SK-N-SH (cell line): ENCODE data around the gene PTCD2. TPM values are rescaled to one million over a fixed set of nuclear protein-coding genes. Genes with fewer than 3 reads are reported as not detected.
A peak's percentile ranks its signal among the peaks of the same experiment; 100 is the strongest.

Experiments
- CTCF ChIA-PET: fragments of 300-600, 350-600 bp; formaldehyde crosslinking; extraction: SDS; loops from one replicate; lab custom pipeline; 2021; lab: Yijun Ruan, JAX
- POLR2A ChIA-PET: fragments of 350-600 bp; sonication (Branson Sonifier 250); formaldehyde crosslinking; extraction: SDS; loops from one replicate; lab custom pipeline; 2020; ENCODE audit warnings: antibody characterized with exemption, inconsistent platforms; lab: Yijun Ruan, JAX
- DNase-seq: peaks from one replicate; pipeline ENCODE4 v3.0.0; 2012
- H2AFZ ChIP-seq: fragments of 200-600 bp; sonication (generic); 2 replicates; pipeline ENCODE4 v1.8.1; 2016; ENCODE audit warnings: antibody characterized with exemption, mild to moderate bottlenecking, low read depth
- H3F3A ChIP-seq: fragments of 200-600 bp; sonication (generic); replicated peaks from 2 replicates; pipeline ENCODE3; 2016; ENCODE audit warnings: antibody characterized with exemption, mild to moderate bottlenecking; ENCODE audit not compliant: insufficient read depth
- H3K27ac ChIP-seq, 2 experiments: fragments of 200-500 bp in 1 of 2; fragments of 200-600 bp in 1 of 2; sonication (Bioruptor generic) in 1 of 2; sonication (generic), shearing (Covaris generic) in 1 of 2; 2 replicates each; pipeline versions ENCODE4 v1.5.1 to v1.6.1; 2014 to 2016; ENCODE audit warnings: low read depth in 2 of 2, inconsistent platforms in 1 of 2, low read length in 1 of 2, mild to moderate bottlenecking in 1 of 2, mixed read lengths in 1 of 2
- H3K27me3 ChIP-seq: fragments of 200-600 bp; sonication (generic), shearing (Covaris generic); 2 replicates; pipeline ENCODE4 v1.6.1; 2016; ENCODE audit warnings: mixed run types; ENCODE audit not compliant: insufficient read depth
- H3K36me3 ChIP-seq, 2 experiments: fragments of 200-500 bp in 1 of 2; fragments of 200-600 bp in 1 of 2; sonication (Bioruptor generic) in 1 of 2; sonication (generic) in 1 of 2; replicated peaks in 1 of 2; 2 replicates each; pipeline versions ENCODE3 to v1.5.1; 2014 to 2016; ENCODE audit warnings: low read length in 1 of 2, mild to moderate bottlenecking in 1 of 2; ENCODE audit not compliant: insufficient read depth in 2 of 2, control insufficient read depth in 1 of 2
- H3K4me1 ChIP-seq, 2 experiments: fragments of 200-500 bp in 1 of 2; fragments of 200-600 bp in 1 of 2; sonication (Bioruptor generic) in 1 of 2; sonication (generic), shearing (Covaris generic) in 1 of 2; 2 replicates each; pipeline versions ENCODE4 v1.5.1 to v1.6.1; 2014 to 2016; ENCODE audit warnings: low read depth in 1 of 2, low read length in 1 of 2, mixed run types in 1 of 2; ENCODE audit not compliant: insufficient read depth in 2 of 2, control insufficient read depth in 1 of 2
- H3K4me2 ChIP-seq: fragments of 200-600 bp; sonication (generic), shearing (Covaris generic); 2 replicates; pipeline ENCODE4 v1.6.1; 2017; ENCODE audit warnings: mixed run types
- H3K4me3 ChIP-seq, 2 experiments: fragments of 200-500 bp in 1 of 2; fragments of 200-600 bp in 1 of 2; sonication (Bioruptor generic) in 1 of 2; sonication (generic), shearing (Covaris generic) in 1 of 2; 2 replicates each; pipeline versions ENCODE4 v1.5.1 to v1.8.1; 2014 to 2016; ENCODE audit warnings: low read depth in 2 of 2, inconsistent platforms in 1 of 2, low read length in 1 of 2, mild to moderate bottlenecking in 1 of 2, mixed read lengths in 1 of 2, moderate library complexity in 1 of 2
- H3K79me2 ChIP-seq: fragments of 200-600 bp; sonication (generic); 2 replicates; pipeline ENCODE4 v1.8.1; 2017; ENCODE audit warnings: mild to moderate bottlenecking; ENCODE audit not compliant: insufficient read depth
- H3K9ac ChIP-seq: fragments of 200-600 bp; sonication (generic); 2 replicates; pipeline ENCODE4 v1.6.1; 2017; ENCODE audit warnings: mixed run types
- H3K9me2 ChIP-seq: fragments of 200-600 bp; sonication (generic); 2 replicates; pipeline ENCODE4 v1.6.1; 2017; ENCODE audit warnings: mixed run types
- H3K9me3 ChIP-seq: fragments of 200-600 bp; sonication (generic); 2 replicates; pipeline ENCODE4 v1.6.1; 2017; ENCODE audit warnings: mixed run types, mild to moderate bottlenecking, moderate library complexity
- H4K20me1 ChIP-seq: fragments of 200-600 bp; sonication (generic); 2 replicates; pipeline ENCODE4 v1.6.1; 2017; ENCODE audit warnings: mild to moderate bottlenecking, mixed run types; ENCODE audit not compliant: insufficient read depth
- CTCF ChIP-seq: fragments of 200-600 bp; sonication (generic); IDR thresholded peaks from 2 replicates; pipeline ENCODE4 v1.6.1; 2017; ENCODE audit warnings: antibody characterized with exemption, mild to moderate bottlenecking, moderate library complexity
- EP300 ChIP-seq, 2 experiments: IDR thresholded peaks; 2 replicates each; pipeline versions ENCODE4 v1.4.0 to v1.6.1; 2012; ENCODE audit warnings: borderline replicate concordance in 1 of 2, low read depth in 1 of 2, low read length in 1 of 2
- GATA2 ChIP-seq: sonication (generic); formaldehyde crosslinking; IDR thresholded peaks from 2 replicates; pipeline ENCODE4 v1.5.0; 2020; ENCODE audit warnings: mild to moderate bottlenecking, missing genetic modification reagents
- JUND ChIP-seq: IDR thresholded peaks from 2 replicates; pipeline ENCODE4 v1.4.0; 2012
- MAX ChIP-seq: IDR thresholded peaks from 2 replicates; pipeline ENCODE4 v1.4.0; 2012; ENCODE audit warnings: low read depth
- MEF2A ChIP-seq: IDR thresholded peaks from 2 replicates; pipeline ENCODE4 v1.4.0; 2012; ENCODE audit warnings: low read depth, borderline replicate concordance
- MXI1 ChIP-seq: IDR thresholded peaks from 2 replicates; pipeline ENCODE4 v1.6.1; 2012; ENCODE audit warnings: mild to moderate bottlenecking, low read depth, low read length, improper control_type of control experiment
- PBX3 ChIP-seq: IDR thresholded peaks from 2 replicates; pipeline ENCODE4; 2012
- POLR2AphosphoS5 ChIP-seq: IDR thresholded peaks from 2 replicates; pipeline ENCODE4 v1.6.1; 2012; ENCODE audit warnings: low read depth, low read length
- RAD21 ChIP-seq: IDR thresholded peaks from 2 replicates; pipeline ENCODE4 v1.6.1; 2012; ENCODE audit warnings: mild to moderate bottlenecking, low read length
- USF1 ChIP-seq: IDR thresholded peaks from 2 replicates; pipeline ENCODE4 v1.4.0; 2012; ENCODE audit warnings: low read depth, borderline replicate concordance
- YY1 ChIP-seq: IDR thresholded peaks from 2 replicates; pipeline ENCODE4 v1.4.0; 2012; ENCODE audit warnings: low read depth, mild to moderate bottlenecking
- WGBS: methylation state at CpG from one replicate; pipeline ENCODE4 v1.1.6; 2017; ENCODE audit warnings: low lambda C conversion rate; 5-methylcytosine and 5-hydroxymethylcytosine counted together
- polyA plus RNA-seq, 3 experiments: library from polyadenylated mRNA; depleted of rRNA; stranded (reverse); fragments of >200 nt; gene quantifications; 2 replicates each; pipeline ENCODE4 v1.2.3, GENCODE V29; 2012

The PTCD2 gene
- polyA plus RNA-seq, 1 of the 3 experiments (the other 2 are of a cell fraction): 6.7 TPM

GRCh38 chr5:72307573-72307967 lies 12.6 kb upstream of the PTCD2 start:
- Histone ChIP-seq H3K27me3 (no peaks in the 10 kb centered on the region), H3K9me3 (no peaks in the 10 kb centered on the region), H2AFZ (peak overlapping the region; percentile 42), H3K4me2 (peak overlapping the region; percentile 84), H3F3A (peaks cover 19% of the 10 kb centered on the region)
- 27% methylated on average over 8 of the region's 8 CpGs for WGBS
- CTCF ChIA-PET: interaction anchor here (0.6 to 3.1 kb wide), 30 partner anchors 9 to 727 kb away, joined by 3 to 44 read pairs (median 5); partner anchors contain the start of genes MRPS27 and PTCD2
- TF ChIP-seq PBX3 (no peak), GATA2 (CRISPR knock-in tag) (no peak), POLR2AphosphoS5 (no peak), CTCF (no peak), EP300 (IDR thresholded peaks at IDR 0.05; ENCODE audit: borderline replicate concordance in 1 of 2, low read depth in 1 of 2, low read length in 1 of 2) (no peak), MAX (no peak), JUND (no peak), RAD21 (no peak), USF1 (no peak), MEF2A (no peak), MXI1 (no peak), YY1 (no peak)
- TF ChIP-seq, all 33 proteins: peak for 0
- Histone ChIP-seq H3K36me3 (peaks cover 28 to 38% of the 10 kb centered on the region in 2 experiments), H3K9me2 (no peaks in the 10 kb centered on the region), H3K79me2 (peaks cover 49% of the 10 kb centered on the region), H3K4me3 (peak overlapping the region; percentile 65 to 73), H3K4me1 (peaks cover 4 to 9% of the 10 kb centered on the region in 2 experiments; a peak in 3 of 4 replicates), H4K20me1 (no peaks in the 10 kb centered on the region), H3K9ac (peak overlapping the region; percentile 76), H3K27ac (peak overlapping the region; percentile 78 to 95)
- peak; percentile 23 for DNase-seq
- POLR2A ChIA-PET: interaction anchor here (0.6 to 2.0 kb wide), 7 partner anchors 11 to 199 kb away, joined by 3 to 21 read pairs (median 11); partner anchors contain the start of genes MAP1B, MRPS27 and PTCD2
